GM21526 (cell line): ENCODE results near the gene GBX2.

Source experiments
- ATAC-seq: cut with Tn5 transposase; IDR thresholded peaks from one replicate; pipeline ENCODE4 v1.9.1; 2021; ENCODE audit warnings: moderate library complexity; ENCODE audit not compliant: unreplicated experiment, low FRiP score

GBX2 gene

DNA sequence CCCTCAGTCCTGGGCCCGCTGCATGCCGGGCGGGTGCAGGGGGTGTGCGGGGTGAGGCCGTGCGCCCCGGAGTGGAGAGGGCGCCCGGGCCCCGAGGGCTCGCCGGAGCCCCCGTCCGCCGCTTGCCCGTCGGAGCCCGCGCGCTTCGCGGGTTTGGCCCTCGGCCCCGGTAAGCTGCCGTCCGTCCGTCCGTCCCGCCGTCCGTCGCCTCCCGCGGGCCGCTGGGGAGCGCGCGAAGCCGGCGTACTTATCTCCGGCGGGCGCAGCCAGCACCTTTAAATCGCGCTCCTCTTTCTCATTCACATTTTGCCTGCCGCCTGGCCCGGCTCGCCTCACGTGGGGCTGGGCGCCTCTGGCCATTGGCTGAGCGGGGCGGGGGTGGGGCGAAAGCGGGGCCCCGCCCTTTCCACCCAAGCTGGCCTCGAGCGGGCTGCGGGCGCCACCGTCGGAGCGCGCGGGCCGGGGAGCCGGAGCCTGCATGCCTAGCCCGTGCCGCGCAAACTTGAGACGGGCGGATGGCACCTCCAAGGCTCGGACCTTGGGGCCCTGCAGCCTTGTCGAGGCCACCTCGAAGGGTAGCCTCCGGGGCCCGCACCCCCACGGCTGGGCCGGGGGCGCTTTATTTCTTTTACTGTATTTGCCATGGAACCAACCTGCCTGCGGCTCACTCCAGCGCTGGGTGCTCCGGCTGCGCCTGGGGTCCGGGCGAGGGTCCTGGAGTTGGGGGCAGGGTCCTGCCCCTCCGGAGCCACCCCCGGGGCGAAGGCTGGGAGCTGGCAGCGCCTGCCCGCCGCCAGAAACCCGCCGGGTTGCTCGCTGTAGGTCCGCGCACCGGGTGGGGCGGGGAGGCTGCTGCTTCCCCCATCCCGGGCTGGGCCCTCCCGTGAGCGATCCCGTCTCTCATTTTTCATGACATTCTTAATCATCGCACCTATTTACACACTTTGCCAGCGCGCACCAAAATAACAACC, at the start of gene GBX2:
Gene GBX2 (minus strand): TSS at position 277 of the 971 bp plus-strand sequence. CDS start 415 bp downstream, outside the sequence.
- ATAC-seq = no peak

DNA sequence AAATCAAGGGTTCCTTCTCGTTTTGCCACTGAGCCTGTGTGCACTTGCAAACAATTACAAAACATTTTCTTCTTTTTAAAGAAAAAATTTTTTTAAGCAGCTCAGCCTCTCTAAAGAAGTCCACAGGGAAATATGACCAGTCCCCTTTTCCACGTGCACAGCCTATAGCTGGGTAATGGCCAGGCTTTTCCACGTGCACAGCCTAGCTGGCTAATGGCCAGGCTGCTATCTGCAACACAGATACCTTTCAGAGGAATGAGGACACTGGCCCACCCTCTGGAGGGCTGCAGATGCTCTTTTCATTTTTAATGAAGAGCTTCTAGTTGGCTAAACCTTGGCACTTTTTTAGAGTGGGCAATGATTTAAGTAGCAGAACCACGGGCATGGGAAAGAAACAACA, 49.7 kb upstream of the GBX2 start:
- ATAC-seq = no peak

DNA sequence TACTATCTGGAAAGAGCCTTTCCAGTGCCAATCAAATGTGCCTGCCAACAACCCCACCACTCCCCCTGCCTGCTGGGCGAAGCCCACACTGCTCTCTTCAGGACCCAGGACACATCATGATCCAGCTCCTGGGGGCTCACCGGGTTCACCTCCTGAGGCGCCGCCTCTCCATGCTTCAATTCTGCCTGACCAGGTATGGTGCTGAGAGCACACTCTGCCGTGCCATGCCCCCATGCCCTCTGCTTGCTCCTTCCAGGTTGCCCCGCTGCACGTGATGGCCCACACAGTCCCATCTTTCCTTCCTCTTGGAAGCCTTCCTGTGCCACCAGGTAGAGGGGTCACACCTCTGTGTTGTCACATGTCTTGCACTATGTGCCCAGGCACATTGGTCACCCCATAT, 48.5 kb upstream of the GBX2 start:
- no peak for ATAC-seq

DNA sequence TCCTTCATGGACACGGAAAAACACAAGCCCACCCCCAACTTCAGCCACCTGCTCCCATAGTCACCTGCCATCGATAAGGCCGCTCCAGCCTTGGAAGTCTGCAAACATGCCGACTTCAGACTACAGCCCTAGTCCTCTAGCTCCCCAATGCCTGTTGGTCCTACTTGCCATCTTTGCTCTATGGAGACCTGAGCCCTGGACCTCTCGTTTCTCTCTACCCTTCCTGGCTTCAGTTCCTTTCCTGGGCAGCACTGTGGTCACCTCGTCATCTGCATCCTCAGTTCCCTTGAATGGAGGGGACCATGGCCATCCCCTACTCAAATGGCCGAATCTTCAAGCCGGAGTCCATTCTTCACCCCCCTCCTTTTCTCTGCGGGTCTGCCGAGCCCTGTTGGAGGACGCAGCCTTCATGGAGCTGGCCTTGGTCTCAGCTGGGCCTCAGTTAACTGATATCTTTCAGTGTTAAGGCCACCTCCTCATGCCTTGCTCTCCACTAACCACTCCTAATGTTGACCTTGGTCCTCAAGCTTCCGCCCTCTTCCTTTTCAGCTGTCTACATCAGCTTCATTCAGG, 47.7 kb upstream of the GBX2 start:
- no peak for ATAC-seq

DNA sequence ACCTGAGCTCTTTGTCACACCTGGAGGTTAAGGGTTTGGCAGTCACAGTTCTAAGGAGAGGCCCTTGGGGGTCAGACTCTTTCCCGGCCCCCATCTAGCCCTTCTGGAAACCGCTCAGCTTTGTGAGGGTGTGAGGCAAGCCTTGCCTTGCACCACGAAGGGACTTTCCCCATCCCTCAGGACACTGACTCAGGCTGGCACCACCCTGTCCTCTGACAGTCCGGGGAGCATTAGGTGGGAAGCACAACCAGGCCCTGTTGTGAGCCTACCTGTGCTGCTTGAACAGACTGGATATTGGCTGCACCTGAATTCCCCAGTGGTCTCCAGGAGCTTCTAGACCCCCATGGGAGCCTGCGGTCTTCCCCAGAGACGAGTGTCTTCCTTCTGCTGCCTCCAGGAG, 47.0 kb upstream of the GBX2 start:
- no peak for ATAC-seq

DNA sequence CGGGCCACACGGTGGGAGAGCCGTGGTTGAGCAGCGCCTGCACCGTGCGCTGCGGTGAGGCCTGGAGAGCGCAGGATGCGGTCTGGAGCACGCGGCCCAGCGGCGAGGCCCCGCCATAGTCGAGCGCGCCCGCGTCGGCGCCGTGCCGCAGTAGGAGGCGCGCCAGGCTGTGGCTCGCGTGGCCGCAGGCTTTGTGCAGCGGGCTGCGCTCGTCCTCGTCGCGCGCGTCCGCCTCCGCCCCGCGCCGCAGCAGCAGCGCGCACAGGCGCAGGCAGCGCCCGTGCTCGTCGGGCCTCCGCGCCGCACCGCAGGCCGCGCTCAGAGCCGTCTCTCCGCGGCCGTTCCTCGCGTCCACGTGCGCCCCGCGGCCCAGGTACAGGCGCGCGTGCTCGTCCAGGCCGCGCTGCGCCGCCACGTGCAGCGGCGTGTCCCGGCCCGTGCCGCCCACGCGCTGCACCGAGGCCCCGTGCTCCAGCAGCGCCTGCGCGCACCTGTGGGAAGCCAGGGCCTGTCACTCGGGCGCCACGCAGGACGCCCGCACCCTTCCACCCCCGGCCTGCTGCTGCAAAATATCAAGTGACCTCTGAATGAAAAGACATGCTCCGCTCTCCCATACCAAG, 46.3 kb upstream of the GBX2 start:
- no peak for ATAC-seq

DNA sequence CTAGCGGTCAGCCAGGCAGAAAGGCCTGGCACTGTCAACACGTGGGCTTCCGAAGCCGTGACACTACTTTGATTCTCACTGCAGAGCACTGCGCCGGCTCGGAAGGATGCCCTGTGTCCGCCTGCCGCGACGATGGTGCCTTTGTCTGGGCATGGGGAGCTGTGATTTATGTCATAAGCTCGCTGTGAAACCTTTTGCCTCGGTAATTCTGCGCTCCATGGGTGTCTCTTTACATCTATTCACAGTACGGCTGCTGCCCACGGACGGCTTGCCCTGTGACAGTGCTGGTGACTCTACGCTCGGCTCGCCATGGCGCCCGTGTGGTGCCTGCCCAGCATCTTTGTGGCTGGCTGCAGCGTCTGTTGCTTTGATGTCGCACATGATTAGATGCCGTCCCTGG, 43.1 kb upstream of the GBX2 start:
- ATAC-seq = no peak

DNA sequence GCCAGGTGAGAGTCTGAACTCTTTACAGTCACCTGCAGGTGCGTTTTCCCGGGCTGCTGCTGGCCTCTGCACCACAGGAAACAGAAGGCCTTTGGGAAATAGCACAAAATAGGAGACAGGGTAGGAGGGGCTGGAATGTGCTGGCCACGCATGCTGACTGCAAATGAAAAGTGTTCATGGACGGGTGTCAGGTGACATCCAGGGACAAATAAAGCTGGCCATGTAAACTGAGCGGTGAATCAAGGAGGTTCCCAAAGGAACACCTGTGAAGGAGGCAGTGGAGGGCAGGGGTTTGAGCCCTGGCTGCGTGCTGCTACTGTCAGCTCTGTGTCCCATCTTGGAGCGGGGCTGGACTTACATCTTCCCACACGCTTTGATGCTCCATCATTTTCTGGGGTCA, 42.4 kb upstream of the GBX2 start:
- ATAC-seq = no peak

DNA sequence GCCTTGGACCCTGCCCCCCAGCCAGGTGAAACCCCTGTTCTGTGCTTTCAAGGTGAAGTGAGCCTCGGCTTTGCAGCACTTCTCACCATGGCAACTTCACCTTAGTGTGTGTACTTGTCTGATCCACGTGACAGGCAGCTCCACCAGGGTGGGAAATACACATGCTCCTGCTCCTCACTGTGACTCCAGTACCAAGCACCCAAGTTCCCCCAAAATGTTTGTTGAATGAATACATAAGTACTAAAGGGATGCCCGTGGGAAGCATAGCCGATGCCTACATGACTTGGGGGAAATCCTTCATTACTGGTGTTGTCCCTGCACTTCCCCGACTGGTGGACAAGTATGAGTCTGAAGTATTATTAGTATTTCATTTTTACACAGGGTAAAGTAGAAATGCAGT, 41.8 kb upstream of the GBX2 start:
- ATAC-seq = no peak

DNA sequence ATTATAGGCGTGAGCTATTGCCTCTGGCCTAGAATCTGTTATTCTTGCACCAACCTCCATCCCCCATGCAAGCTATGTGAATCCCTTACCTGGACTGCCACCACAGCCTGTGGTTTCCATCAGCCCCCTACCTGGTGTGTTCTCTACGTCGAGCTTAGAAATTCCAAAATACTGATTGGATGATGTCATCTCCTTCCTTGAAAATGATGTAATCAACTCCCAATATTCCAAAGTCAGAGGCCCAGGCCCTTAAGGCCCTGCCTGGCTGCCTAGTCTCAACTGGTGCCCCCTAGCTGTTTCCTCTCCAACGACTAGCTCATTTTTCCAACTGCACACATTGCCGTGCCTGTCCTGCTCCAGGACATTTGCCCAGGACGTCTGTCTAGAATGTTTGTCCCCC, 41.3 kb upstream of the GBX2 start:
- ATAC-seq = no peak

DNA sequence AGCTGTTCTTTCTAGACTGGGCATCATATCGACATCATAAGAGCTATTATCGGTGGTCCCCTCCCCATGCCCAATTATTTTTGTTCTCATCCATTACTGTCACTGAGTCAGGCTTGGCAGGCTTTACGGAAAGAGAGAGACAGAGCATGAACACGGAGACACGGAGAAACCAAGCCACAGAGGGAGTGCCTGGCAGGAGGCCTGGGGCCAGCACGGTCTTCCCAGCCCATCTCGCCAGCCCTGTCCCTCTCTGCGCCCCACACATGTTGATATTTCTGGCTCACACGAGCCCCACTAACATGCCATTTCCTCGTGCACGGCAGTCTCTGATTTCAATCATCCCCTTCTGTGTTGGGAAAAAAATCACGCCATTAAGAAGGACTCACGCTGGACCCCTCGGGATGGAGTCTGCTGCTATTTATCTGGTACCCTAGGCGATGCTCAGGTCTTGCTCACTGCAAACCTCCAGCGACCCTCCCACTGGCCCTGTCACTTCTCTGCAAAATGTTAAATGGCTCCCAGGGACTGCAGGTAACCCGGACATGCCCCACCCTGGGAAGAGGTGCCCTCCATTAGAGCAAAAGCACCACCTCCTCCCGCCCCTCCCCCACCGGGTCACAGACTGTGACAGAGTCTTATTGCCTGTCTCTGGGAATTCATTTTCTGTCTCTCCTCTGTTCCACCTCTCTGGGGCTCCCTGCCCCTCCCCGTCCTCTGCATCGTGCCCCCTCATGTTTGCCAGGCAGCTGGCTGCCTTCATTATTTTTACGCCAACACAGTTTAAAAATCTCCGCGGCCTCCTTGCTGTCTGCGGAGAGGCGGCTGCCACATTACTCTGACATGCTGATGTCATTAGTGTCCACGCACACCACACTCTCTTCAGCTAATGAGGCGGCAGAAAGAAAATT, 40.1 kb upstream of the GBX2 start:
- no peak for ATAC-seq

DNA sequence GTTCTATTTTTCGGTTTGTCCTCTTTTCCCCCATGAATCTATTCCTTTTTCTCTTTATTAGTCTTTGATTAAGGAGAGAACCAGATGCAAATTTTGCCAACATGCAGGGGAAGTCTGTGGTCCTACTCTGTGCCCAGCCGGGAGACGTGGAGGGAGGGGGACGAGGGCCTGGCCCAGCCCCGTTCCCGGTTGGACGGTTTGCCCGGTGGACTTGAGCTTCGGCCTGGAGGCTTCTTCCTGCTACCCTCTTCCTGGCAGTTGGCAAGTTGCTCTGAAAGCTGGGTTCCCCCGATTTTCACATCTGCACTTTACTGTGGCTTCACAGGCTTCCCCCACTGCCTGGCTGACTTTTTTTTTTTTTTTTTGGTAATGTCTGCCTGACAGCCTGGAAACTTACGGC, 39.3 kb upstream of the GBX2 start:
- no peak for ATAC-seq

DNA sequence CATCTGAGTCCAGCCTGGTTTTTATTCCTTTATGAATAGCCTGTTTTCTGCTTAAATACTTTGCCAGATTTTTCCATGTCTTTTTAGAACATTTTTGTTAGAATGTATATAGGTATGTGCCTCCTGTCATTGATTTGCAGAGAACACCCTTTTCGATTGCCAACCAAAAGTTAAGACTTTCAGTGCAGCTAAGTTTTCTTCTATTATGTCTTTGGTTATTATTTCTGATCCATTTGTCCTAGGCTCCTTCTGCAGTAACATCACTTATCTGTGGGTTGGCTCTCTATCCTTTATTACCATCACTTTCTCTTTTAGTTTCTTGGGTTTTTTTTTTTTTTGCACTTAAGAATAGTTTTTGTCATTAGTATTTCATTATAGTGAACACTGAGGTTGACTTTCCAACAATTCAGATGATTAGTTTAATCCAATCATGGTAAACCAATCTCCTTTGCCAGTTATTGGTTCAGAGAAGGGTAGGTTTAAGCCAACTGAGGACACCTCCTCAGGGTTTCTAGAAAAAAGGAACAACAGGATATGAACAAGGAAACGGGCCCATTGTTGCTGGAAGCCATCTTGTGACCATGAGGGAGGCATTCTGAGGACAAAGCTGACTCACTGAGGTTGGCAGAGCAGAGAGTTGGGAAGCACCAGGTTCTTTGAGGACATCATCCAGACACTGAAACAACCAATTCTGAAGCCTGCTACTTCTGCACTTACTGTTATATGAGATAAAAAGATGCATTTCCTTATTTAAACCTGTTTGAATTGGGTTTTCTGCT, 37.9 kb upstream of the GBX2 start:
- ATAC-seq = no peak

DNA sequence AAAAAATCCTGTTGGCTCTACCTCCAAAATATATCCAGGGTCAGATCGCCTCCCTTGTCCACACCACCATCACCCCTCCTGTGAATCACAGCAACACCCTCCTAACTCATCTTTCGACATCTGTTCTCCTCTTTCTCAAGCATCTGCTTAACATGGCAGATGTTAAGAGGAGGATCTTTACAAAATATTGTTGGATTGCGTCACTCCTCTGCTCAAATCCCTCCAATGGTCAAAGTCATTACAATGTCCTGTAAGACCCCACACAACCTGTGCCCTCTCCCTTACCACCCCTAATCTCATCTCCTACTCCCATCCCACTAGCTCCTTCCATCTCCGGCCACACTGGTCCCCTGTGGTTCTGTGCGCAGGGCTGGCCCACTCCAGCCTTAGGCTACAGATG, 36.8 kb upstream of the GBX2 start:
- ATAC-seq = no peak

DNA sequence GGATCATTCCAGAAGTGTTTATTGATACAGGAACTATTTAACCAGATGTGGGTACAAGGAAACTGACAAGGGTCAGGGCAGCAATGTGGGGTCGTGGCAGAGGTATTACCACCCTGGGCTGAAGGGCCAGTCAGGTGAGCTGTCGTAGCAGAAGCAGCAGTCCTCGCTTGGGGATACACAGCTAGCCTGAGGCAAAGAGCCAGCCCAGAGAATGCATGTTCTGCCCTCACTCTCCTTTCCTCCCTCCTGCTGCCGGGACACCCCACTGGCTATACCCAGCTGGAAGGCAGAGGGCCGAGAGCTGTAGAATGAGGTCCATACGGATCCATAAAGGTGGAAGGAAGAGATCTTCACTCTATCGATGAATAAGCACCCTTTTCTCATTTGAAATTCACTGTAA, 32.2 kb upstream of the GBX2 start:
- no peak for ATAC-seq

DNA sequence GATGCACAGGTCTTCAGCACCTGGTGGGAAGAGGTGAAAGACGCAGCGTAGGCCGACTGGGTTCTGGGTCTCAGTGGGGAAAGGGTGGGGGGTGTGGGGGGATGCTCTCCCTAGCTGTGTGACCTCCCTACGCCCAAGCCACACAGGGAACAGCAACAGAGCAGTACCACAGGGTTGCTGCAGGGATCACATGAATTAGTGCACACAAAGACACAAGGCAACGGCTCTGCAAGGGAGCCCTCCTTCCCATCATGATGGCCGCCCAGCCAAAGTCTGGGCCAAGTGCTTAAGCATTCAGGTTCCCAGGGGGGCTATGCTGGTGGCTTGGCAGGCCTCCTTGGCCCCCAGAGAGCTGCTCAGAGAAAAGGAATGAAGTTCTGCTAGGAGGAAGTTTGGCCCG, 28.2 kb upstream of the GBX2 start:
- ATAC-seq = no peak

DNA sequence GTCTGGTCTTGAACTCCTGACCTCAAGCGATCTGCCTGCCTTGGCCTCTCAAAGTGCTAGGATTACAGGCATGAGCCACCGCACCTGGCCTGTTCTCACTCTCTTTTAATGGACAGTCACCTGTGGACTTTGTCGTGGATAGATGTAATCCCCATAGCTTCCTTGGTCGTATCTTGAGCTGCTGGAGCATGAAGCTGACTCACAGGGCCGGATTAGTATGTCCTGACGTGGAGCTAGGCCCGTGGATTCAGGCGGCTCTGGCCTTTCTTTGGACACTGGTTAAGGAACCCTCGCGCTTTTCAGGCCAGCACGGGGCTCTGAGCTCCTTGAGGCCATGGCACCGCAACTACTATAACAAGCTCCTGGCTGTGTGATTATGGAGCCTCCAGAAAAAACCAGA, 27.5 kb upstream of the GBX2 start:
- ATAC-seq = no peak

DNA sequence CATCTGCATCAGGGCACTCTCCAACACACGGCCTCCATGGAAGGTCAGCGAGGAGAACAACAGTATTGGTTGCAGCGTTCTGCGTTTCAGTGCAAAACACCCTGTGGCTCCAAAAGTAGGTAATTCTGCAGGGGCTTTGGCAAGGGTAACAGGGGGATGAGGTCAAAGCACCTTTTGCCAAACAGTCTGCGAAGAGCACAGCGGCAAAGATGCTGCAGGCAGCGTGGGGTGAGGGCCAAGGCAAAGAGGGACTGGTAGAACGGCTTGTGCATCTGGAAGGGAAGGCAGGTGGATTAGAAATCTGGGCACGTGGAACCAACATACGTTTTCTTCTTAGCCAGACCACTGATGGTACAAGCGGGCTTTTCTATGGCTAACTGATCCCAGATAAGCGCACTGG, 26.6 kb upstream of the GBX2 start:
- ATAC-seq = no peak

DNA sequence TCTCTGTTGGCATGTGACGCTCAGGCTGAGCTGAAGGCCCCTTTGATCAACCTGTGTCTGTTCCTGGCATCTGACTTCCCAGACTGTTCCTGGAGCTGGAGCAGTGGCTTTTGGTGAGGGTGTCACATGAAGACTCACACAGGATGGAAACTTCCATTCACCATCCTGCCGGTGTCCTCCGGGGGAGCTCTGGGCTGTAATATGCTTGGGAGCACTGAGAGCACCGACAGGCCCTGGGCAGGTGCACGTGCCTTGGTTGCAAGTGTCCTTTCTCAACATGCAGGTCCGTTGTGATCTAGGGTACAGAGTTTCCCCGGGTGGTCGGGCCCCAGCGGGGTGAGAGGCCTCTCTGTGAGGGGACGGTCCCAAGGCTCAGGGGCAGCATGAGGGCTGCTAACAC, 24.8 kb upstream of the GBX2 start:
- no peak for ATAC-seq

DNA sequence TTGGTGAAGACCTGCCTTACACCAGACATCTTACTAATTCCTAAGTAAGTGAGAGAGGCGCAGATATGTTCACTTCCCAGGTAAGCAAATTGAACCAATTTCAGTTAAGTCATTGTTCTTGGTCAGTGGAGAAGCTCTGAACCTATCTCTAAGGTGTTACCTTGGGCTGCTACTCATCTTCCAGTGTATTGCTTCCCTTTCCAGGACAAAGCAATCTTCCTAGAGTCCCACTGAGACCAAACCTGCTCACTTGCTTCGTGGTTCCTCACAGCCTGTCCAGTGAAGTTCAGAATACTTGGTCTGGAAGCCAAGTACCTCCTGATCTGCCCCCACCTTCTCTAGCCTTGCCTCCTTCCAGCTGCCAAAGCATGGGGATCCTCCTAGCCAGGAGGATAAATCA, 22.5 kb upstream of the GBX2 start:
- no peak for ATAC-seq
